K562 (cell line): ENCODE data around the gene TSTD2.
A peak's percentile ranks its signal among the peaks of the same experiment; 100 is the strongest.

Experiments used
- DPF2 ChIP-seq: fragments of 450-650 bp; IDR thresholded peaks from 2 replicates; pipeline ENCODE4 v1.6.1; 2016
- ERF ChIP-seq: fragments of 450-650 bp; formaldehyde crosslinking; IDR thresholded peaks from 2 replicates; pipeline ENCODE4 v1.4.0; 2020; ENCODE audit warnings: mild to moderate bottlenecking, mixed read lengths
- EZH2 ChIP-seq: IDR thresholded peaks from 2 replicates; pipeline ENCODE4 v1.6.1; 2012; ENCODE audit warnings: low read depth, mild to moderate bottlenecking, inconsistent platforms, low read length, borderline replicate concordance
- HDAC2 ChIP-seq: fragments of 450-650 bp; IDR thresholded peaks from 2 replicates; pipeline ENCODE4 v1.6.1; 2016; ENCODE audit warnings: mild to moderate bottlenecking
- JUN ChIP-seq, 2 experiments: sonication (generic) in 1 of 2; formaldehyde crosslinking in 1 of 2; IDR thresholded peaks; 2 replicates each; pipeline versions ENCODE4 v1.6.1 to v1.8.0; 2012 to 2022; ENCODE audit warnings: borderline replicate concordance in 2 of 2, mild to moderate bottlenecking in 2 of 2, improper control_type of control experiment in 1 of 2, low read depth in 1 of 2, low read length in 1 of 2, missing genetic modification reagents in 1 of 2
- KDM5B ChIP-seq: fragments of 200-600 bp; sonication (generic); IDR thresholded peaks from 2 replicates; pipeline ENCODE4 v1.6.1; 2012; ENCODE audit warnings: low read depth, mild to moderate bottlenecking, moderate library complexity, low read length, control low read depth, inconsistent platforms; ENCODE audit not compliant: insufficient replicate concordance
- NFIC ChIP-seq: fragments of 450-650 bp; IDR thresholded peaks from 2 replicates; pipeline ENCODE4 v1.6.1; 2017; ENCODE audit warnings: mild to moderate bottlenecking, inconsistent platforms
- POLR2A ChIP-seq: fragments of 450-650 bp; conservative IDR thresholded peaks from 2 replicates; pipeline ENCODE4 v1.6.1; 2016
- ZNF175 ChIP-seq: fragments of 200-800 bp; sonication (Bioruptor generic); IDR thresholded peaks from 2 replicates; pipeline ENCODE4 v1.6.1; 2016; ENCODE audit warnings: low read depth, mild to moderate bottlenecking, missing genetic modification characterization, missing compliant biosample characterization
- TF ChIP-seq, protein P1 (sequence below), 2 experiments: fragments of 450-650 bp in 1 of 2; sonication (generic) in 1 of 2; formaldehyde crosslinking; conservative IDR thresholded peaks; 2 replicates each; pipeline versions ENCODE4 v1.4.0 to v1.8.1; 2020 to 2022; ENCODE audit warnings: mild to moderate bottlenecking in 1 of 2, missing genetic modification reagents in 1 of 2
- TF ChIP-seq, protein P2 (sequence below): sonication (generic); formaldehyde crosslinking; IDR thresholded peaks from 2 replicates; pipeline ENCODE4 v1.9.0; 2022; ENCODE audit warnings: mild to moderate bottlenecking, missing genetic modification reagents
- TF ChIP-seq, protein P3 (sequence below), 3 experiments: IDR thresholded peaks in 2 of 3; conservative IDR thresholded peaks in 1 of 3; 2 replicates each; pipeline ENCODE4 v1.5.1; 2011 to 2012; ENCODE audit warnings: low read length in 3 of 3, mild to moderate bottlenecking in 3 of 3, control low read depth in 2 of 3, improper control_type of control experiment in 1 of 3, inconsistent platforms in 1 of 3, low read depth in 1 of 3, mixed read lengths in 1 of 3, moderate library complexity in 1 of 3; ENCODE audit not compliant: insufficient read depth in 2 of 3
- TF ChIP-seq, protein P4 (sequence below): sonication (generic); formaldehyde crosslinking; IDR thresholded peaks from 2 replicates; pipeline ENCODE4 v1.9.0; 2022; ENCODE audit warnings: mild to moderate bottlenecking, missing genetic modification reagents

DNA sequence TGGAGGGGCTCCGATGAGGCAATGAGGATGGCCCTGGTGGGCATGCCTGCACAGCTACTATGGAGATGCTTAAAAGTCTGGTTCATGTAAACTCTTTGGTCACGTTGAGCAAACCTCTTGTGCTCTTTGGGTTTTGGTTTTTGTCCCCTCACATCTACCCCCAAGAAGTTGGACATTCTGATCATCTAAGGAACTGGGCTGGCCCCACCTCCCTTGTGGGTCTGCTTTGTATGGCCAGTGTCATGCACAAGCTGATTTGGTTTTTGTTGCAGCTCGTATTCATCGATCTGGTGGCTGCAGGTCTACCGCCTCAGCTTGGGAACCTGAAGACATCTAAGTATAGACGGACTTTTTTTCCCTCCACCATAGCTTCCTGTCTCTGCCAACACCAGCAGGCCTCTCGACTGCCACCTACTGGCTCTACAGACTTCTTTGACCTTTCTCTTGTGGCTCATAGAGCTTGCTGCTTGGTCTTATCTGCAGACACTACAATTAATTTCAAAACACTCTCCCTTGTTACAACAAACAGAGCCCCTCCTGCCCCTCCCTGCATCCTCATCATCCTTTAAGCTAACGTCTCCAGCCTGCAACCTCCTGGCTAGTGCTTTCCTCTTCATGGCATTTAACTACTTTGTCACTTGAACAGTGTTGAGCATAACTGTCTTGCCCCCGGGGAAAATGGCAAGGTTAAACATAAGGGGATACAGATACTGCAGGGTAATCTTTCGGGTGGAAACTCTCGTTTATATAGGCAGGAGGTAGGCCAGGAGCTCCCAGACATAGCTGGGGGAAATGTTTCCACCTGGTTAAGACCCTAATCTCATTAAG lies 34.5 kb downstream of the TSTD2 start:
- TF ChIP-seq ZNF175 (CRISPR knock-in tag) (no peak), ERF (no peak), NFIC (no peak), JUN (IDR thresholded peaks at IDR 0.05; ENCODE audit: borderline replicate concordance, low read depth, low read length) (no peak), JUN (CRISPR knock-in tag; IDR thresholded peaks at IDR 0.05; ENCODE audit: borderline replicate concordance) (no peak), KDM5B (no peak), DPF2 (no peak), EZH2 (no peak), POLR2A (no peak), HDAC2 (no peak)
- TF ChIP-seq, protein P1, sequence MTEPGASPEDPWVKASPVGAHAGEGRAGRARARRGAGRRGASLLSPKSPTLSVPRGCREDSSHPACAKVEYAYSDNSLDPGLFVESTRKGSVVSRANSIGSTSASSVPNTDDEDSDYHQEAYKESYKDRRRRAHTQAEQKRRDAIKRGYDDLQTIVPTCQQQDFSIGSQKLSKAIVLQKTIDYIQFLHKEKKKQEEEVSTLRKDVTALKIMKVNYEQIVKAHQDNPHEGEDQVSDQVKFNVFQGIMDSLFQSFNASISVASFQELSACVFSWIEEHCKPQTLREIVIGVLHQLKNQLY (CRISPR knock-in tag; conservative IDR thresholded peaks at IDR 0.05) = no peak
- TF ChIP-seq, protein P2, sequence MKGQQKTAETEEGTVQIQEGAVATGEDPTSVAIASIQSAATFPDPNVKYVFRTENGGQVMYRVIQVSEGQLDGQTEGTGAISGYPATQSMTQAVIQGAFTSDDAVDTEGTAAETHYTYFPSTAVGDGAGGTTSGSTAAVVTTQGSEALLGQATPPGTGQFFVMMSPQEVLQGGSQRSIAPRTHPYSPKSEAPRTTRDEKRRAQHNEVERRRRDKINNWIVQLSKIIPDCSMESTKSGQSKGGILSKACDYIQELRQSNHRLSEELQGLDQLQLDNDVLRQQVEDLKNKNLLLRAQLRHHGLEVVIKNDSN (CRISPR knock-in tag) = no peak
- TF ChIP-seq, protein P3, sequence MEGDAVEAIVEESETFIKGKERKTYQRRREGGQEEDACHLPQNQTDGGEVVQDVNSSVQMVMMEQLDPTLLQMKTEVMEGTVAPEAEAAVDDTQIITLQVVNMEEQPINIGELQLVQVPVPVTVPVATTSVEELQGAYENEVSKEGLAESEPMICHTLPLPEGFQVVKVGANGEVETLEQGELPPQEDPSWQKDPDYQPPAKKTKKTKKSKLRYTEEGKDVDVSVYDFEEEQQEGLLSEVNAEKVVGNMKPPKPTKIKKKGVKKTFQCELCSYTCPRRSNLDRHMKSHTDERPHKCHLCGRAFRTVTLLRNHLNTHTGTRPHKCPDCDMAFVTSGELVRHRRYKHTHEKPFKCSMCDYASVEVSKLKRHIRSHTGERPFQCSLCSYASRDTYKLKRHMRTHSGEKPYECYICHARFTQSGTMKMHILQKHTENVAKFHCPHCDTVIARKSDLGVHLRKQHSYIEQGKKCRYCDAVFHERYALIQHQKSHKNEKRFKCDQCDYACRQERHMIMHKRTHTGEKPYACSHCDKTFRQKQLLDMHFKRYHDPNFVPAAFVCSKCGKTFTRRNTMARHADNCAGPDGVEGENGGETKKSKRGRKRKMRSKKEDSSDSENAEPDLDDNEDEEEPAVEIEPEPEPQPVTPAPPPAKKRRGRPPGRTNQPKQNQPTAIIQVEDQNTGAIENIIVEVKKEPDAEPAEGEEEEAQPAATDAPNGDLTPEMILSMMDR (IDR thresholded peaks at IDR 0.05 in 2 of 3, conservative IDR thresholded peaks at IDR 0.05 in 1 of 3; ENCODE audit: insufficient read depth in 2 of 3, low read depth in 1 of 3, low read length in 3 of 3) = peak; percentile 80 to 90 (median 86)
- TF ChIP-seq, protein P4, sequence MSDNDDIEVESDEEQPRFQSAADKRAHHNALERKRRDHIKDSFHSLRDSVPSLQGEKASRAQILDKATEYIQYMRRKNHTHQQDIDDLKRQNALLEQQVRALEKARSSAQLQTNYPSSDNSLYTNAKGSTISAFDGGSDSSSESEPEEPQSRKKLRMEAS (CRISPR knock-in tag) = 0 out of 2 replicates have a peak, but pooled peaks have one; percentile 30
